Small intestine (tissue), 7 donors: Measurements from ENCODE around the gene ARV1. TPM values are rescaled to one million over a fixed set of nuclear protein-coding genes. Genes with fewer than 3 reads are reported as not detected.

Source experiments
- DNase-seq, 2 donors: peaks; one replicate each; pipeline versions ENCODE4 v3.0.0 to v3.0.0-alpha.2; 2013
- FAIRE-seq: peaks from 2 replicates; lab custom pipeline; 2012; peaks lifted over from hg19 to GRCh38; lab: Jason Lieb, UNC
- H3K27ac ChIP-seq, 3 donors: one replicate each; pipeline ENCODE4 v1.5.1; 2013; ENCODE audit warnings: low read length in 2 of 3, mild to moderate bottlenecking in 2 of 3, control low read depth in 1 of 3, inconsistent platforms in 1 of 3, low read depth in 1 of 3, moderate library complexity in 1 of 3
- H3K27me3 ChIP-seq, 3 donors: one replicate each; pipeline ENCODE4 v1.6.1; 2013; ENCODE audit warnings: low read length in 3 of 3, inconsistent platforms in 1 of 3; ENCODE audit not compliant: control insufficient read depth in 3 of 3, insufficient read depth in 3 of 3
- H3K36me3 ChIP-seq, 3 donors: one replicate each; pipeline ENCODE4 v1.6.1; 2013; ENCODE audit warnings: low read length in 3 of 3, inconsistent platforms in 1 of 3, low read depth in 1 of 3, mild to moderate bottlenecking in 1 of 3, moderate library complexity in 1 of 3; ENCODE audit not compliant: control insufficient read depth in 3 of 3, insufficient read depth in 2 of 3
- H3K4me1 ChIP-seq, 3 donors: one replicate each; pipeline ENCODE4 v1.6.1; 2013; ENCODE audit warnings: low read length in 2 of 3, inconsistent platforms in 1 of 3, low read depth in 1 of 3, mild to moderate bottlenecking in 1 of 3, moderate library complexity in 1 of 3; ENCODE audit not compliant: control insufficient read depth in 3 of 3, insufficient read depth in 2 of 3
- H3K4me3 ChIP-seq, 3 donors: one replicate each; pipeline ENCODE4 v1.5.1; 2013; ENCODE audit warnings: low read length in 3 of 3, control low read depth in 1 of 3, inconsistent platforms in 1 of 3, low read depth in 1 of 3, mild to moderate bottlenecking in 1 of 3, moderate library complexity in 1 of 3
- H3K9me3 ChIP-seq, 2 donors: one replicate each; pipeline ENCODE4 v1.6.1; 2013; ENCODE audit warnings: low read depth in 1 of 2, low read length in 1 of 2; ENCODE audit not compliant: control insufficient read depth in 2 of 2, insufficient read depth in 1 of 2
- WGBS, 3 donors: extraction: QIAGEN DNeasy Blood & Tissue Kit; methylation state at CpG; one replicate each; pipeline ENCODE4 v1.1.7; 2013; 5-methylcytosine and 5-hydroxymethylcytosine counted together
- polyA plus RNA-seq, 4 donors: library from polyadenylated mRNA; stranded (reverse) in 3 of 4; unstranded in 1 of 4; fragments of 200-250 nt in 3 of 4; fragments of 120-200 nt in 1 of 4; gene quantifications; one replicate each; pipeline versions ENCODE4 v1.2.1 to v1.2.3, GENCODE V29; 2013
- donor health status: healthy with polysubstance abuse.
- donor health status: control.
- donor health status: control.
- donor health status: Bipolar disorder and iron deficiency.
- donor health status: healthy.

Gene ARV1
- polyA plus RNA-seq, 4 donors = 15.7 to 30.5 (median 22.9) TPM

GRCh38 chr1:231035799-231036198 is 56.9 kb downstream of the ARV1 start:
- Histone ChIP-seq H3K27ac (no peak overlapping the region), H3K27me3 (peaks cover 0 to 26% (median 0%) of the 10 kb centered on the region in 3 donors), H3K9me3 (no peaks in the 10 kb centered on the region), H3K4me1 (peaks cover 0 to 12% (median 2%) of the 10 kb centered on the region in 3 donors), H3K36me3 (no peaks in the 10 kb centered on the region), H3K4me3 (no peak overlapping the region)
- FAIRE-seq (no peak), DNase-seq (no peak)
- WGBS, 3 donors = 95 to 100% (median 97%) methylated on average over 1 of the region's 1 CpG

GRCh38 chr1:231036416-231036815 is 57.5 kb downstream of the ARV1 start:
- FAIRE-seq (no peak), DNase-seq (no peak)
- Histone ChIP-seq H3K9me3 (no peaks in the 10 kb centered on the region), H3K4me3 (no peak overlapping the region), H3K36me3 (no peaks in the 10 kb centered on the region), H3K4me1 (peaks cover 0 to 12% (median 2%) of the 10 kb centered on the region in 3 donors), H3K27me3 (peaks cover 0 to 28% (median 0%) of the 10 kb centered on the region in 3 donors), H3K27ac (no peak overlapping the region)
- 74 to 81% (median 76%) methylated on average over 5 of the region's 5 CpGs for WGBS, 3 donors

- no peak overlapping the region for H3K4me3 ChIP-seq
- peaks cover 0 to 31% (median 0%) of the 10 kb centered on the region in 3 donors for H3K27me3 ChIP-seq
- FAIRE-seq (no peak), DNase-seq (no peak)
- no peak overlapping the region for H3K27ac ChIP-seq
- WGBS, 3 donors = 87 to 89% (median 87%) methylated on average over 13 of the region's 13 CpGs
- H3K9me3 ChIP-seq = no peaks in the 10 kb centered on the region
- H3K4me1 ChIP-seq = peaks cover 0 to 12% (median 2%) of the 10 kb centered on the region in 3 donors
- no peaks in the 10 kb centered on the region for H3K36me3 ChIP-seq
Observed at GRCh38 chr1:231037585-231038517, 59.0 kb downstream of the ARV1 start.

- H3K4me1 ChIP-seq = peaks cover 0 to 12% (median 2%) of the 10 kb centered on the region in 3 donors
- peaks cover 0 to 31% (median 0%) of the 10 kb centered on the region in 3 donors for H3K27me3 ChIP-seq
- no peaks in the 10 kb centered on the region for H3K36me3 ChIP-seq
- H3K27ac ChIP-seq = no peak overlapping the region
- peak overlapping the region; percentile 59 to 66 (median 63) for H3K4me3 ChIP-seq
- 0% methylated on average over 66 to 91 of the region's 91 CpGs for WGBS, 3 donors
- FAIRE-seq (no peak), DNase-seq (peak; percentile 18 to 75)
- H3K9me3 ChIP-seq = peaks cover 0 to 1% of the 10 kb centered on the region in 2 donors
Observed at GRCh38 chr1:231039161-231040018, 60.5 kb downstream of the ARV1 start.

- peak within 1 kb of the TSS; percentile 59 to 66 (median 63) for H3K4me3 ChIP-seq
- WGBS, 3 donors = 0 to 1% (median 1%) methylated on average over 22 to 80 of the region's 82 CpGs
- FAIRE-seq = no peak
- no peaks in the 10 kb centered on the region for H3K36me3 ChIP-seq
- peak; percentile 31 to 58 for DNase-seq
- H3K4me1 ChIP-seq = peaks cover 0 to 12% (median 2%) of the 10 kb centered on the region in 3 donors
- peaks cover 0 to 8% of the 10 kb centered on the region in 2 donors for H3K9me3 ChIP-seq
- H3K27me3 ChIP-seq = peaks cover 0 to 31% (median 2%) of the 10 kb centered on the region in 3 donors
- H3K27ac ChIP-seq = no peak within 1 kb of the TSS
Observed at GRCh38 chr1:231040019-231040799, 61.3 kb downstream of the ARV1 start, which contains the start of gene FAM89A. Gene FAM89A (minus strand): TSS chr1:231040254. CDS start chr1:231040211, 43 bp downstream.

GRCh38 chr1:231040800-231041718 is 62.2 kb downstream of the ARV1 start:
- Histone ChIP-seq H3K4me1 (peaks cover 0 to 12% (median 2%) of the 10 kb centered on the region in 3 donors), H3K4me3 (peak overlapping the region in 2 of 3 donors; percentile 43 to 66), H3K27me3 (peaks cover 0 to 31% (median 2%) of the 10 kb centered on the region in 3 donors), H3K27ac (no peak overlapping the region), H3K9me3 (peaks cover 0 to 8% of the 10 kb centered on the region in 2 donors), H3K36me3 (no peaks in the 10 kb centered on the region)
- FAIRE-seq (no peak), DNase-seq (peak in 1 of 2 donors; percentile 46)
- WGBS, 3 donors = 7 to 9% (median 8%) methylated on average over 33 to 37 of the region's 37 CpGs

- DNase-seq (no peak), FAIRE-seq (no peak)
- H3K9me3 ChIP-seq = peaks cover 0 to 8% of the 10 kb centered on the region in 2 donors
- H3K4me1 ChIP-seq = peaks cover 0 to 12% (median 2%) of the 10 kb centered on the region in 3 donors
- H3K4me3 ChIP-seq = no peak overlapping the region
- no peak overlapping the region for H3K27ac ChIP-seq
- 60 to 71% (median 65%) methylated on average over 9 of the region's 9 CpGs for WGBS, 3 donors
- no peaks in the 10 kb centered on the region for H3K36me3 ChIP-seq
- H3K27me3 ChIP-seq = peaks cover 0 to 31% (median 2%) of the 10 kb centered on the region in 3 donors
Observed at GRCh38 chr1:231041719-231042261, 62.9 kb downstream of the ARV1 start.
